Measurements from ENCODE around the gene RPUSD1.
"Not testable (repeated sequence)": the region's sequence is repeated elsewhere in the genome, so short reads cannot be mapped to it uniquely, and the experiment has no call there.

Gene RPUSD1

DNA sequence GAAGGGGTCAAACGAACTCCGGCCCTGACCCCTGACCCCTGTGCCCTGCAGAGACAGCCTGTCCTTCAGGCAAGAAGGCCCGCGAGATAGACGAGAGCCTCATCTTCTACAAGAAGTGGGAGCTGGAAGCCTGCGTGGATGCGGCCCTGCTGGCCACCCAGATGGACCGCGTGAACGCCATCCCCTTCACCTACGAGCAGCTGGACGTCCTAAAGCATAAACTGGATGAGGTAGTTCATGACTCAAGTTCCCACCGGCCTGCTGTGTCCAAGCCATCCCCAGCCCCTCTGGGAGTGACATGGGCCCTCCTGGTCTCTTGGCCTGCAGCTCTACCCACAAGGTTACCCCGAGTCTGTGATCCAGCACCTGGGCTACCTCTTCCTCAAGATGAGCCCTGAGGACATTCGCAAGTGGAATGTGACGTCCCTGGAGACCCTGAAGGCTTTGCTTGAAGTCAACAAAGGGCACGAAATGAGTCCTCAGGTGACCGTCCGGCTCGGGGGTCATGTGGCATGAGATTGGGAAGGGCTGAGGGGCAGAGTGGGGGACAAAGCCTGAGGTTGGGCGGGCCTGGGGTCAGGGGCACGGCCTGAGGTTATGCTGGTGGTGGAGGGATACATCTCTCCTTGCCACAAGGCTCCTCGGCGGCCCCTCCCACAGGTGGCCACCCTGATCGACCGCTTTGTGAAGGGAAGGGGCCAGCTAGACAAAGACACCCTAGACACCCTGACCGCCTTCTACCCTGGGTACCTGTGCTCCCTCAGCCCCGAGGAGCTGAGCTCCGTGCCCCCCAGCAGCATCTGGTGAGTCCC, 22.0 kb downstream of the RPUSD1 start:
- no peak for DNase-seq (ENCODE audit: low read depth in 2 of 2)

DNA sequence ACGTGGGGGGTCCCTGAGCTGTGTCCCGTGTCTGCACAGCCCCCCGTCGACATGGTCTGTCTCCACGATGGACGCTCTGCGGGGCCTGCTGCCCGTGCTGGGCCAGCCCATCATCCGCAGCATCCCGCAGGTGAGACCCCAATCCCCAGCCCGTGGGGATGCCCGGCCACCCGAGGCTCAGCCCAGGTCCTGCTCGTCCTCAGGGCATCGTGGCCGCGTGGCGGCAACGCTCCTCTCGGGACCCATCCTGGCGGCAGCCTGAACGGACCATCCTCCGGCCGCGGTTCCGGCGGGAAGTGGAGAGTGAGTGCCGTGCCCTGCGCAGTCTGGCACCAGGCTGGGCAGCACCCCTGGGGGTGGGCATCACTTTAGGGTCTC, 22.7 kb downstream of the RPUSD1 start:
- DNase-seq (ENCODE audit: low read depth in 2 of 2), result no peak

DNA sequence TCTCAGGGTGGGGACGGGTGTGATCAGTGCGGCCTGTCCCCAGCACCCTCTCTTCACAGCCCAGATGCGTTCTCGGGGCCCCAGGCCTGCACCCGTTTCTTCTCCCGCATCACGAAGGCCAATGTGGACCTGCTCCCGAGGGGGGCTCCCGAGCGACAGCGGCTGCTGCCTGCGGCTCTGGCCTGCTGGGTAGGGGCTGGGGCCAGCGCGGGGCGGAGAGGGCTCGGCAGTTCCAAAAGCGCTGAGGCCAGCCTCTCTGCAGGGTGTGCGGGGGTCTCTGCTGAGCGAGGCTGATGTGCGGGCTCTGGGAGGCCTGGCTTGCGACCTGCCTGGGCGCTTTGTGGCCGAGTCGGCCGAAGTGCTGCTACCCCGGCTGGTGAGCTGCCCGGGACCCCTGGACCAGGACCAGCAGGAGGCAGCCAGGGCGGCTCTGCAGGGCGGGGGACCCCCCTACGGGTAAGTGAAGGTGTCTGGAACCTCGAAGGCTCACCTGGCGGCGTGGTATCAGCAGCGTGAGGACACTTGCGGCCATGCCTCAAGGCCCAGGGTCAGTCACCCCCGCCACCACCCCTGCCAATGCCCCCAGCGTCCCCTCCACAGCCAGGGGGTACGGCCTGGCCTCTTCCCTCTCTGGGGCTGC, 23.2 kb downstream of the RPUSD1 start:
- DNase-seq (ENCODE audit: low read depth in 2 of 2), result no peak

DNA sequence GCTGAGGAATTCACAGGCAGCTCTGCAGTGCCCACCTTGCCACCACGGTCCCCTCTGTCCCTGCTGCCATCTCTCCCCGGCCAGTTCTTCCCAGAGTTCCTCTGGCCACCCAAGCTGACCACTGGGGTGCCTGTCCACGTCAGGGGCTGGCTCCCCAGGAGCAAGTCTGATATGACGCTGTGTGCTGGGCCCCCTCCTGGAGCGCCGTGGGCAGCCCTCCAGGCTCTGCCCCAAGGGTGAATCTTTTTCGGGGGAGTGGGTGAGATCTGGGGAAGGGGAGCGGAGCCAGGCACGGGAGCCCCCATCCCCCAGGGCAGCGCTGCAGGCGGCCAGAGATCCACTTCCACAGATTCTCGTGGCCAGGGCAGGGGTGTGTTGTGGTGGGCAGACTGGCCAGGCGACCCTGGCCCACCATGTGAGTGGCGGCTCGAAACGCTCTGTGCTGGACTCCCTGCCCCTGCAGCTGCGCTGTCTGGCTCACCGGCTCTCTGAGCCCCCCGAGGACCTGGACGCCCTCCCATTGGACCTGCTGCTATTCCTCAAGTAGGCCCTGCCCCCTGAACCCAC, 23.9 kb downstream of the RPUSD1 start:
- no peak for DNase-seq (ENCODE audit: low read depth in 2 of 2)

DNA sequence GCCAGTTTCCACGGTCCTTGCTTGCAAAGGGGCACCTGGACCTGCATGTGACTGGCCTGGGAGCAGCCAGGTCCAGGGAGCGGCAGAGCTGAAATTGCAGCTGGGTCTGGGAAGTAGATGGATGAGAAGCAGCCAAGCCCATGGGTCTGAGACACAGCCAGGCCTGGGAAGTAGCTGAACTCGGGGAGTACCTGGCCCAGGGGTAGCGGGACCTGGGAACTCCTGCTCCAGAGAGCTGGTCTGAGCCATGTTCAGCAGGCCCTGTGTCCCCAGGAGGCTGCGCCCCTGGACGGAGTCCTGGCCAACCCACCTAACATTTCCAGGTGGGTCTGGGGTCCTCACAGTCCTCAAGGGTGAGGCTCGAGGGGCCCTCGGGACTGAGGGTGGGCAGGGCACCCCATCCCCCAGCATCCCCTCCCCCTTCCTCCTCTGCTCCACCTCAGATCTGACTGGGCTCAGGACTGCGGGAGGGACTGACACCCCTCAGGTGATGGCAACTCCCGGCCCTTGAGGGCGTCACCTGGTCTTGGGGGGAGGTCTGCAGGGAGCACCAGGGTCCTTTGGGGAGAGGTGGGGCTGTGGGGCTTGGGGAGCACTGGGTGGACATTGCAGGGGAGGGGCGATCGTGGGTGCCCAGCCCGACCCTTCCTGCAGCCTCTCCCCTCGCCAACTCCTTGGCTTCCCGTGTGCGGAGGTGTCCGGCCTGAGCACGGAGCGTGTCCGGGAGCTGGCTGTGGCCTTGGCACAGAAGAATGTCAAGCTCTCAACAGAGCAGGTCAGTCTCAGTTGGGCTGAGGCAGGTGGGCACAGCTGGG, 24.6 kb downstream of the RPUSD1 start:
- no peak for DNase-seq (ENCODE audit: low read depth in 2 of 2)

DNA sequence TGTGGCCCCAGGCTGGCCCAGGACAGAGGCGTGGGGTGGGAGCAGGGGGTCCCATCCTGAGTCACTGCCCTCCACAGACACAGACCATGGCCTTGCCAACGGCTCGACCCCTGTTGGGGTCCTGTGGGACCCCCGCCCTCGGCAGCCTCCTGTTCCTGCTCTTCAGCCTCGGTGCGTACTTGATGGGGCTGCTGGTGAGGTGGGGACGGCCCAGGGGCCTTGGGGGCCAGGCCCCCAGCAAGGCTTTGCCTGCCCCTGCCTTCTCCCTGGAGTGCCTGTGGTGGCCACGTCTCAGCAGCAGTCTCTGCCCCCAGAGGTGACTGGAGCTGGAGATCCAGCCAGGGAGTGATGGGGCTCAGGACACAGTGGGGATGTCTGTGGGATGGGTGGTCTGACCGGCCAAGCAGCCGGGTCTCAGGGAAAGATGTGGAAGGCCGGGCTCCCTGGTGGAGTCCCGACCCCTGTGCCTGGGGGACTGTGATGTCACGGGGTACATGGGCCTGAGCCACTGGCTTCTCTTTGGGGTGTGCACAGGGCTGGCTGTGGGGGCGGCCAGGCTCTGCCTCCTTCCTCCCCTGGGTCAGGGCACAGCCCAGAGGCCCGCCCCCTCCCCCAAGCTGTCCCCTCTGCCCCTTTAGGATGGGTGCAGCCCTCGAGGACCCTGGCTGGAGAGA, 25.4 kb downstream of the RPUSD1 start:
- no peak for DNase-seq (ENCODE audit: low read depth in 2 of 2)

DNA sequence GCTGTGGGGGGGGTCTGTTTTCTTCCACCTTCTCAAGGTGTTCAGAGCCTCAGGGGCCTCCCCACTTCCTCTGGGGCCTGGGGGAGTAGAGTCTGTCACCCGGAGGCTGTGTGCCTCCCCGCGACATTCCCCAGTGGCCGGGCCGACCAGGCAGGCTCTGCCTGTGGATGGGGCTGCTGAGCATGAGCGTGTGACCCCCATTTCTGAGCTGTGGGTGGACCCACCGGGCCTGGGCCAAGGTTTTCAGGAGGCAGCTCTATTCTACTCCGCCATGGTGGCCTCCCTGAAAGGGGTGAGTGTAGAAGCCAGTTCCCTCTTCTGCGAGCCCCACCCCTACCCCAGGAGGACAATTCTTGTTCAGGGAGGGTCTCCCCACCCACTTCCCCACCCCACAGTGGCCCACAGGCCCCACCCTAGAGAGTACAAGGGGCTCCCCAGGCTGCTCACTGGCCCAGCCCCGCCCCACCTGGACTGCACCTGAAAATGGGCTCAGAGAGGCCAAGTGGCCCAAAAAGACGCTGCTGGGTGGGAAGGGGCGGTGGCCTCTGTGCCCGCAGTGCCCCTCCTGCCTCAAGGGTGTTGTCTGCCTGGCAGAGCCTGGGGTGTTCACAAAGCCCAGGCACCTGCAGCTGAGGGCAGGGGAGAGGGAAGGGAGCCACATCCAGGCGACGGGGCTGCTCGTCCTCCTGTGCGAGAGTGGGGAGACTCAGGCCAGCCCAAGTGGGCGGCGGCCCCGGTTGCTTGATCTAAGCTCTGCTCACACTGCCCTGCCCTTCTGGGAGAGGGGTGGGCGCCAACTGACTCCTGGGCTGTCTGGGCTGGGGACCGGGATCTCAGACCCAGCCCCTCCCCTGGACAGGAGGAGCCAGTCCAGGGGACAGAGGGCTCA, 26.3 kb downstream of the RPUSD1 start:
- DNase-seq (ENCODE audit: low read depth in 2 of 2), result no peak

DNA sequence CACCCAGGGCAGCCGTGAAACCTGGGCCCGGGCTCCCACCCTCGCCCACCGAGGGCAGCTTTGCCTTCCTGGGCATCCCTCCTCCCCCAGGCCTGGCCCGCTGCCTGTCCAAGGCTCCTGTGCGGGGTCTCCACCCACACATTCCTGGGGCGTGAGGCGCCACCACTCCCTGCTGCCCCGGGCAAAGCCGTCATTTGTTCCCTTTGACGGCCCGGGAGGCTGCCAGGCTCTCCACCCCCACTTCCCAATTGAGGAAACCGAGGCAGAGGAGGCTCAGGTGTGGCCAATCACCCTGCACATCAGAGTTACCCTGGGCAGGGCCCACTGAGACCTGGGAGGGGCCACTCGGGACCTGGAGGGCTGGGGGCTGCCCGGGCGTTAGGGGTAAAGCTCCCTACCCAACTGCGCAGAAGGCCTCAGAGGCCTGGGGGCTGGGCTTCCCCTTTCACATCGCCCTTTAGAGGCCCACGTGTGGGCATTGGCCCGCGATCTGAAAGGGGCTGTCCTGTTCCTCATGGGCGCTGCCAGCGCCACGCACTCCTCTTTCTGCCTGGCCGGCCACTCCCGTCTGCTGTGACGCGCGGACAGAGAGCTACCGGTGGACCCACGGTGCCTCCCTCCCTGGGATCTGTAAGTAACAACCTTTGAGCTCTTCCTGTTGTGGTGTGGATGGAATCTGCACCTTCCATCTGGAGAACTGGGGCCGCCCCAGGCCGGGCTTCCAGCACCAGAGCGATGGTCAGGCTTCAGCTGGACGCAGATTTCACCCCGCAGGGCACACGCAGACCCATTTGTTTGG, 27.4 kb downstream of the RPUSD1 start, which contains the start of gene MSLN:
MSLN (plus strand) TSS at position 190 of the 799 bp plus-strand sequence. CDS start 1,947 bp downstream, outside the sequence.
- no peak for DNase-seq (ENCODE audit: low read depth in 2 of 2)

DNA sequence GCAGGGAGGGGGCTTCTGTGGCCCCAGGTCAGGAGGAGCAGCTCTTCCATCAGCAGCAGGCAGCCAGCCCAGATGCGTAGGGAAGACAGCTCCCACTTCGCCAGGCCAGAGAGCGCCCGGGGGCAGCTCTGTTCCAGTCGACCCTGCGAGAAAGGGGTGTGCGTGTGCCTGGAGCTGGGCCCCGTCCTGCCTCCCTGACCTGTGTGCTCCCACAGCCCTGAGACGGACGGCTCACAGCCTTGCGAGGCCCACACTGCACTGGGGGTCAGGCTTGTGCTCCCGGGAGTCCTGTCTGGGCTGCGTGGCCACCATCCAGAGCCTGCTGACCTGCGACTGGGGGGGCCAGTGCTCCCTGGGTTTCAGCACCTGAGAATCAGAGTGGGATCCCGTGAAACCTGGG, 28.1 kb downstream of the RPUSD1 start:
- no peak for DNase-seq (ENCODE audit: low read depth in 2 of 2)

DNA sequence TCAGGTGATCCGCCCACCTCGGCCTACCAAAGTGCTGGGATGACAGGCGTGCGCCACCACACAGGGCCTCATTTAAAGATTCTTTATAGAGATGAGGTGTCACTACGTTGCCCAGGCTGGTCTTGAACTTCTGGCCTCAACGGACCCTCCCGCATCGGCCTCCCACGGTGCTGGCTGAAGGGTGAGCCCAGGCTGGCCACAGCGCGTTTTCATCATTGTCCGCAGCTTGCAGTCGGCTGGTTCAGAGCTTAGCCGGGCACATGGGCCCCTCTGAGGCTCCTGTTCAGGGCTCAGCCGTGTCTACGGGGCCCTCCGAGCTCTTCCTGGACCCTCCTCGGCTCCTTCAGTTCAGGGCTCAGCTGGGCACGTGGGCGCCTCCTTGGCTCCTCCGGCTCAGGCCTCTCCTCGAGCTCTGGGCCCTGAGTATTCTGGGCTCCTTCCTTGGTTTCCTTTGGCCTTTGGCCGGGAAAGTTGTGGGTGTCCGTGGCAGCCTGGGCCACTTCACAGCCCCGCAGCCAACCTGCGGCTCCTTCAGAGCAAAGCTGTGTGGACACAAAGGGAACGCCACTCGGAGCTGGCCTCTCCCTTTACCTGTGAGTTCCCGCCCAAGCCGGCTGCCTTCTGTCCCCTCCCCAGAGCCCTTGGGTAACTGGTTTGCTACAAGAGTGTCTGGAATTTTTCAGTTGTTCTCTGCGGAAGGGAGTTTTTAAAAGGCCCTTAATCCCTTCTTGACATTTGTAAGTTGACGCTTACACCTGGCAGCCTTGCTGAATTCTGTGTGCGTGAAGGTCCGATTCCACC, 28.9 kb downstream of the RPUSD1 start:
- no peak for DNase-seq (ENCODE audit: low read depth in 2 of 2)

DNA sequence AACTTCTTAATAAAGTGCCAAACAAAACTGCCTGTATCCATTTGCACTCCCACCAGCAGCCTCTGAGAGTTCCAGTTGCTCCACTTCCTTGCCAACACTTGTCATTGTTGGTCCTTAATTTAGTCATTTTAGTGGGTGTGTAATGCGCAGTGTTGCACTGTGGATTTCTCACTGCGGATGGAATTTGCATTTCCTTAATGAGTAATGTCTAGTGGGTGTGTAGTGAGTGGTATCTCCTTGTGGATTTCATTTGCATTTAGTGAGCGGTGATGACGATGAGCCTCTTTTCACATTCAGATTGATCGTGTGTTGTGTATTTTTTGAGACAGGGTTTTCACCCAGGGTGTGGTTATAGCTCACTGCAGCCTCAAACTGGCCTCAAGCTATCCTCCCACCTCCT, 31.8 kb downstream of the RPUSD1 start:
- no peak for DNase-seq (ENCODE audit: low read depth in 2 of 2)

DNA sequence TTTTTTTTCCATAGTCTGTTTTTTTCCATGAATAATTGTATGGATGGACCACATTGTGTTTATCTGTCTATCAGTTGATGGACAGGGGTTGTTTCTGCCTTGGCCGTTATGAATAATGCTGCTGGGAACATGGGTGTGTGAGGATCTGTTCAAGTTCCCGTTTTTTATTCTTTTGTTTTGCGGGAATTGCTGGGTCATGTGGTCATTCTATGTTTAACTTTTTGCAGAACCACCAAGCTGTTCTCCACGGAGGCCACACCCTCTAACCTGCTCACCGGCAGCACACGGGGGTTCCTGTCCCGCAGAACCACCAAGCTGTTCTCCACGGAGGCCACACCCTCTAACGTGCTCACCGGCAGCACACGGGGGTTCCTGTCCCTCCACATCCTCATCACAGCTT, 33.5 kb downstream of the RPUSD1 start:
- no peak for DNase-seq (ENCODE audit: low read depth in 2 of 2)

DNA sequence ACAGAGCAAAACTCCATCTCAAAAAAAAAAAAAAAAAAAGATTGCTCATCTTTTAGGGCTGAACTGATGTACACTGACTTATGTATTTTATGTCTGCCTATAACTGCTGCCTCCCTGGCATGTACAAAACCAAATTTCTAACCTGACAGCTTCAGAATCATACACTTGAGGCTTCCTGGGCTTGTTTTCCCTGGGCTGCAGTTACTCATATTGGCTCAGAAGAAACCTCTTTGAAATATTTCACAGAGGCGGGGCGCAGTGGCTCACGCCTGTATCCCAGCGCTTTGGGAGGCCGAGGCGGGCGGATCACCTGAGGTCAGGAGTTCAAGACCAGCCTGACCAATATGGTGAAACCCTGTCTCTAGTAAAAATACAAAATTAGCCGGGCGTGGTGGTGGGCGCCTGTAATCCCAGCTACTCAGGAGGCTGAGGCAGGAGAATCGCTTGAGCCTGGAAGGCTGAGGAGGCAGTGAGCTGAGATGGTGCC, 34.0 kb downstream of the RPUSD1 start:
- not testable (repeated sequence) for DNase-seq (ENCODE audit: low read depth in 2 of 2)

DNA sequence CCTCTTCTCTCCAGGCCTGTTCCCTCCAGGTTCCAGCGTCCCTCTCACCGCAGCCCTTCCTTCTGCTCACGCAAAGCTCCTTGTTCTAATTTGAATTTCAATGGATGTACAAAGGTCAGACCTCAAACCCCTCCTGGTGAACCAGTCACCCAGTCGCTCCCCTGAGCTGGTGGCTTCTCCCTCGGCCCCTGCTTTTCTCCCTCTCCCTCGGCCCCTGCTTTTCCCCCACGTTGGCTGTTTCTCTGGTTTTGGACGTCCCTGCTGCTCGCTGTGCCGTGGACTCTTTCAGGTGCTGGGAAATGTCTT, 36.2 kb downstream of the RPUSD1 start:
- DNase-seq (ENCODE audit: low read depth in 2 of 2), result no peak

DNA sequence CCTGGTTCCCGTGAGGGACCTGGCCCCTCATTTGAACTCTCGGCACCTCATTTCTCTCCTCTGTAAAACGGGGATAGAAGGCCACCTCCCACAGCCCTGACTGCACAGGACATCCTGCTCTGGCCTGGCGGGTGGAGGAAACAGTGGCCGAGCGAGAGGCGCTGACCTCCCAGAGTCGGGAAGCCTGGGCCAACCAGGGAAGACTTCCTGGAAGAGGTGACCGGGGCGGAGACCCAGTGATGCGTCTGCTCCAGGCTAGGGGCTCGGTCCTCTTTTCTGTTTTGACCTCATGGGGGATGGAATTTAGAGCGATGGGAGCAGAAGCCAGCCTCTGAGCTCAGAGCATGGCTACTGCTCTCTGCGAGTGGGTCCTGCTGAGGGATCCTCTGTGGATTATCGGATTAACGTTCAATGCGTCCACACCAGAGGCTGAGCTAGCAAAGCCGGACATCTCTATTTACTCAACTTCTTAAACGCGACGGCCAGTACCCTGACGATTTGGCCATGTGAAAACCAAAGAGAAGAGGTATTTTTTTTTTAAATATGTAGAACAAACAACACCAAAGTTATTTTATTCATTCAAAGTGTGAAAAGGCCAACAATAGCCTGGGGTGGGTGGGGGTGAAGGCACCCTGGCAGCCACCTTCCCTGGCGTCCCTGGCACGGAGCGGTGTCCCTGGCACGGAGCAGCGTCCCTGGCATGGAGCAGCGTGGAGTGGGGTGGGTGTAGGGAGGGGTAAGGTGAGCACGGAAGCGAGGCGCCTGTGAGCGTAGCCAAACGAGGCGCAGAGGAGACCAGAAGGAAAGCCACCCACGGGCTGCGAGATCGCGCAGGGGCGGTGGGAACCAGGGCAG, 36.8 kb downstream of the RPUSD1 start:
- no peak for DNase-seq (ENCODE audit: low read depth in 2 of 2)

DNA sequence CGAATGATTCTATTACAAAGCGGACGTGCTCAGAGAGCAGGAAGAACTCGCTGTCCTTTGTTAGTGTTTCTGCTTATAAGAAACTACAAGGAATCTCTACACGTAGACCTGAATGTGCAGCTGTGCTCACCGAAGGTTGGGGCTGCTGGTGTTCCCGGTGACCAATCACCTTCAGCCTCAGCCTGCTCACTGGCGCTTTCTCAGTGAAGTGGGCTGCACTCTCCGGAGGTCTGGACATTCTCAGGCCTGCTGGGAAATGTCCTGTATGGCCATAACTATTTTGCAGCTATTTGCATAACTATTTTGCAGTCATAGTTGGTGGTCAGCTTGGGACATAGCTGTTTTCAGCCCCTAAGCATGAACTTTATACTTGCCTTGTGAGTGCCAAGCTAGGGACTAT, 37.7 kb downstream of the RPUSD1 start:
- DNase-seq (ENCODE audit: low read depth in 2 of 2), result no peak

DNA sequence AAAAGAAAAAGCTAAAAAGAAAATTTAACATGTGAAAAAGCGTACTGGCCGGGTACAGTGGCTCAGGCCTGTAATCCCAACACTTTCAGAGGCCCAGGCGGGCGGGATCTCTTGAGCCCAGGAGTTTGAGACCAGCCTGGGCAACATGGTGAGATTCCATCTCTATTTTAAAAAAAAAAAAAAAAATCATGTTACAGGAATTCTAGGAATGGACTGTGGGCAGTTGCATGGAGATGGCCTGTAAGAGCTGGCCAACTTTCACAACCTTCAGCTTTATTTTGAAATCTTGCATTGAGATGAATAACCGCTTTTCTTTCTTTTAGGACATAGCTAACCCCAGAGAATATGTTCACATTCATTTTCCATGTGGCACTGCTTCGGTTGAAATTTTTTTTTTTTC, 39.2 kb downstream of the RPUSD1 start:
- DNase-seq (ENCODE audit: low read depth in 2 of 2), result no peak
